ENCODE data around the gene XXYLT1.
"Not testable (repeated sequence)": the region's sequence is repeated elsewhere in the genome, so short reads cannot be mapped to it uniquely, and the experiment has no call there.

Gene XXYLT1

GRCh38 chr3:195204360-195205163 is 66.4 kb downstream of the XXYLT1 start:
- DNase-seq, result no peak

- DNase-seq, result no peak
Observed at GRCh38 chr3:195203606-195204005, 67.4 kb downstream of the XXYLT1 start.

- no peak for DNase-seq
Observed at GRCh38 chr3:195201295-195201694, 69.7 kb downstream of the XXYLT1 start.

GRCh38 chr3:195200010-195200822 is 70.7 kb downstream of the XXYLT1 start:
- DNase-seq, result no peak

GRCh38 chr3:195198426-195199346 is 72.3 kb downstream of the XXYLT1 start:
- DNase-seq, result no peak

- no peak for DNase-seq
Observed at GRCh38 chr3:195197765-195198425, 73.1 kb downstream of the XXYLT1 start.

- DNase-seq, result no peak
Observed at GRCh38 chr3:195196266-195196665, 74.7 kb downstream of the XXYLT1 start.

GRCh38 chr3:195195321-195196209 is 75.4 kb downstream of the XXYLT1 start:
- DNase-seq, result no peak

GRCh38 chr3:195194559-195195206 is 76.3 kb downstream of the XXYLT1 start:
- DNase-seq, result no peak

- no peak for DNase-seq
Observed at GRCh38 chr3:195191580-195191979, 79.4 kb downstream of the XXYLT1 start.

GRCh38 chr3:195189821-195190220 is 81.1 kb downstream of the XXYLT1 start:
- no peak for DNase-seq

- no peak for DNase-seq
Observed at GRCh38 chr3:195188426-195188927, 82.5 kb downstream of the XXYLT1 start.

- DNase-seq, result no peak
Observed at GRCh38 chr3:195187609-195188425, 83.1 kb downstream of the XXYLT1 start.

- DNase-seq, result not testable (repeated sequence)
Observed at GRCh38 chr3:195186710-195187047, 84.3 kb downstream of the XXYLT1 start.

GRCh38 chr3:195186041-195186709 is 84.8 kb downstream of the XXYLT1 start:
- DNase-seq, result no peak

- no peak for DNase-seq
Observed at GRCh38 chr3:195185583-195185982, 85.4 kb downstream of the XXYLT1 start.

- DNase-seq, result no peak
Observed at GRCh38 chr3:195184716-195185421, 86.1 kb downstream of the XXYLT1 start.

GRCh38 chr3:195183071-195183776 is 87.7 kb downstream of the XXYLT1 start:
- DNase-seq, result peak; percentile 43
